PC-3 (cell line): ENCODE measurements around the gene HIBADH. TPM values are rescaled to one million over a fixed set of nuclear protein-coding genes. Genes with fewer than 3 reads are reported as not detected.
A peak's percentile ranks its signal among the peaks of the same experiment; 100 is the strongest.

Experiments used
- ATAC-seq: fragments of 200-7000 bp; cut with Tn5 transposase; 2 replicates; pipeline ENCODE4 v1.9.1; 2020; ENCODE audit warnings: mild to moderate bottlenecking, moderate library complexity
- BruUV-seq: library from RNA; stranded (reverse); fragments of 400-500 nt; replicated peaks from 2 replicates; lab custom pipeline; 2021; lab: Mats Ljungman, UMichigan
- CTCF ChIA-PET: fragments of 300-600 bp; sonication (Branson Sonifier 250); formaldehyde crosslinking; loops from one replicate; lab custom pipeline; 2022; ENCODE audit warnings: antibody characterized with exemption; lab: Charles Lee
- POLR2A ChIA-PET: fragments of 300-600 bp; sonication (Branson Sonifier 250); formaldehyde crosslinking; loops from one replicate; lab custom pipeline; 2022; ENCODE audit warnings: antibody characterized with exemption; ENCODE audit not compliant: unreplicated experiment; lab: Charles Lee
- DNase-seq: peaks from one replicate; pipeline ENCODE4 v3.0.0-alpha.2; 2015
- H2AFZ ChIP-seq: fragments of 300-600 bp; sonication (generic); 2 replicates; pipeline ENCODE4 v1.6.0; 2016; ENCODE audit warnings: antibody characterized with exemption, low read length
- H3F3A ChIP-seq: fragments of 300-600 bp; sonication (generic); one replicate; pipeline ENCODE4 v1.6.0; 2017; ENCODE audit warnings: antibody characterized with exemption, low read length, control low read depth, mild to moderate bottlenecking; ENCODE audit not compliant: unreplicated experiment
- H3K27ac ChIP-seq: fragments of 300-600 bp; sonication (generic); 2 replicates; pipeline ENCODE4 v1.5.1; 2016; ENCODE audit warnings: mild to moderate bottlenecking, low read length
- H3K27me3 ChIP-seq: fragments of 300-600 bp; sonication (generic); 2 replicates; pipeline ENCODE4 v1.6.1; 2016; ENCODE audit warnings: low read length, mixed read lengths
- H3K36me3 ChIP-seq: fragments of 300-600 bp; sonication (generic); 2 replicates; pipeline ENCODE4 v1.6.1; 2016; ENCODE audit warnings: low read depth, mixed run types, low read length, mixed read lengths
- H3K4me1 ChIP-seq: fragments of 300-600 bp; sonication (generic); 2 replicates; pipeline ENCODE4 v1.5.1; 2016; ENCODE audit warnings: low read length; ENCODE audit not compliant: insufficient read depth
- H3K4me2 ChIP-seq: fragments of 300-600 bp; sonication (generic); 2 replicates; pipeline ENCODE4 v1.6.0; 2016; ENCODE audit warnings: low read length
- H3K4me3 ChIP-seq: fragments of 300-600 bp; sonication (generic); 2 replicates; pipeline ENCODE4 v1.5.1; 2016; ENCODE audit warnings: mild to moderate bottlenecking, low read length, mixed read lengths
- H3K79me2 ChIP-seq: fragments of 300-600 bp; sonication (generic); 2 replicates; pipeline ENCODE4 v1.6.1; 2017; ENCODE audit warnings: low read length, mixed read lengths
- H3K9ac ChIP-seq: fragments of 300-600 bp; sonication (generic); 2 replicates; pipeline ENCODE4 v1.6.0; 2016; ENCODE audit warnings: mild to moderate bottlenecking, low read length
- H3K9me2 ChIP-seq: fragments of 300-600 bp; sonication (generic); replicated peaks from 2 replicates; pipeline ENCODE4 v1.6.1; 2016; ENCODE audit warnings: mixed run types, low read length, mixed read lengths
- H3K9me3 ChIP-seq: fragments of 300-600 bp; sonication (generic); 2 replicates; pipeline ENCODE4 v1.6.1; 2016; ENCODE audit warnings: low read length, mixed read lengths
- H4K20me1 ChIP-seq: fragments of 300-600 bp; sonication (generic); 2 replicates; pipeline ENCODE4 v1.6.1; 2016; ENCODE audit warnings: low read length, mixed read lengths
- CTCF ChIP-seq: fragments of 300-600 bp; sonication (generic); conservative IDR thresholded peaks from 2 replicates; pipeline ENCODE4 v1.5.1; 2017; ENCODE audit warnings: antibody characterized with exemption, low read depth, mild to moderate bottlenecking, low read length
- EZH2 ChIP-seq: fragments of 300-600 bp; sonication (generic); IDR thresholded peaks from one replicate; pipeline ENCODE4 v1.6.1; 2017; ENCODE audit warnings: antibody characterized with exemption, mild to moderate bottlenecking, low read length; ENCODE audit not compliant: unreplicated experiment
- EZH2phosphoT487 ChIP-seq: fragments of 300-600 bp; sonication (generic); IDR thresholded peaks from 2 replicates; pipeline ENCODE4 v1.6.1; 2018; ENCODE audit warnings: mild to moderate bottlenecking, antibody characterized with exemption, low read length, borderline replicate concordance
- intact Hi-C: fragments of 100-400 bp; cut with micrococcal nuclease; formaldehyde crosslinking; loops from 2 replicates; pipeline ENCODE4 v1.9.0; 2023
- total RNA-seq: library from RNA; depleted of rRNA; stranded (reverse); fragments of >200 nt; gene quantifications from 2 replicates; pipeline ENCODE4 v1.2.3, GENCODE V29; 2014

Gene HIBADH
- total RNA-seq, 1 experiment from 2014 or later, result 45.8 TPM

GRCh38 chr7:27655184-27655583 is 7.5 kb downstream of the HIBADH start:
- Histone ChIP-seq H3K9me3 (no peaks in the 10 kb centered on the region), H3K4me3 (no peak overlapping the region), H3K9me2 (no peaks in the 10 kb centered on the region), H3K4me2 (no peak overlapping the region), H3K9ac (no peak overlapping the region), H3K4me1 (peaks cover 15% of the 10 kb centered on the region), H3K36me3 (no peaks in the 10 kb centered on the region), H3K79me2 (peaks cover 2% of the 10 kb centered on the region; the same call in 1 of the 2 replicates), H3K27ac (no peak overlapping the region), H3F3A (no peaks in the 10 kb centered on the region), H4K20me1 (no peaks in the 10 kb centered on the region), H3K27me3 (no peaks in the 10 kb centered on the region), H2AFZ (no peak overlapping the region)
- ChIA-PET POLR2A (no interaction called here), CTCF (no interaction called here)
- DNase-seq, result no peak
- intact Hi-C loops, result no loop called here
- BruUV-seq, result no TSS peak
- TF ChIP-seq CTCF, result no peak
- no peak for TF ChIP-seq EZH2
- TF ChIP-seq EZH2phosphoT487, result no peak
- no peak for ATAC-seq

- DNase-seq (no peak), ATAC-seq (no peak)
- Histone ChIP-seq H2AFZ (no peak overlapping the region), H3K79me2 (no peaks in the 10 kb centered on the region), H3K27ac (no peak overlapping the region), H3K27me3 (no peaks in the 10 kb centered on the region), H3K4me3 (no peak overlapping the region), H3K9ac (no peak overlapping the region), H3K9me3 (no peaks in the 10 kb centered on the region), H3F3A (no peaks in the 10 kb centered on the region), H4K20me1 (no peaks in the 10 kb centered on the region), H3K9me2 (no peaks in the 10 kb centered on the region), H3K36me3 (no peaks in the 10 kb centered on the region; the same call in 1 of the 2 replicates), H3K4me1 (peaks cover 19% of the 10 kb centered on the region), H3K4me2 (no peak overlapping the region)
- BruUV-seq, result no TSS peak
- ChIA-PET CTCF (no interaction called here), POLR2A (no interaction called here)
- intact Hi-C loops, result no loop called here
- TF ChIP-seq CTCF (no peak), EZH2 (no peak), EZH2phosphoT487 (no peak)
Measured at GRCh38 chr7:27652518-27652917, 10.2 kb downstream of the HIBADH start.

GRCh38 chr7:27651702-27652101 is 11.0 kb downstream of the HIBADH start:
- no peaks in the 10 kb centered on the region for H3K9me3 ChIP-seq
- no peak overlapping the region for H2AFZ ChIP-seq
- no peaks in the 10 kb centered on the region for H4K20me1 ChIP-seq
- H3K36me3 ChIP-seq, result no peaks in the 10 kb centered on the region; the same call in 1 of the 2 replicates
- no peak overlapping the region for H3K4me3 ChIP-seq
- no peaks in the 10 kb centered on the region for H3K9me2 ChIP-seq
- CTCF ChIA-PET, result no interaction called here
- BruUV-seq, result no TSS peak
- no peaks in the 10 kb centered on the region for H3K27me3 ChIP-seq
- intact Hi-C loops, result no loop called here
- no peak overlapping the region for H3K9ac ChIP-seq
- no peaks in the 10 kb centered on the region for H3K79me2 ChIP-seq
- H3K4me1 ChIP-seq, result peaks cover 26% of the 10 kb centered on the region
- POLR2A ChIA-PET, result no interaction called here
- H3F3A ChIP-seq, result no peaks in the 10 kb centered on the region
- TF ChIP-seq EZH2, result no peak
- no peak for TF ChIP-seq CTCF
- no peak for TF ChIP-seq EZH2phosphoT487
- H3K27ac ChIP-seq, result no peak overlapping the region
- peak; percentile 33 for DNase-seq
- peak overlapping the region; percentile 42 for H3K4me2 ChIP-seq
- peak; percentile 25; the same call in 1 of the 2 replicates for ATAC-seq
